ENCODE results near the gene PDLIM1.

DNA sequence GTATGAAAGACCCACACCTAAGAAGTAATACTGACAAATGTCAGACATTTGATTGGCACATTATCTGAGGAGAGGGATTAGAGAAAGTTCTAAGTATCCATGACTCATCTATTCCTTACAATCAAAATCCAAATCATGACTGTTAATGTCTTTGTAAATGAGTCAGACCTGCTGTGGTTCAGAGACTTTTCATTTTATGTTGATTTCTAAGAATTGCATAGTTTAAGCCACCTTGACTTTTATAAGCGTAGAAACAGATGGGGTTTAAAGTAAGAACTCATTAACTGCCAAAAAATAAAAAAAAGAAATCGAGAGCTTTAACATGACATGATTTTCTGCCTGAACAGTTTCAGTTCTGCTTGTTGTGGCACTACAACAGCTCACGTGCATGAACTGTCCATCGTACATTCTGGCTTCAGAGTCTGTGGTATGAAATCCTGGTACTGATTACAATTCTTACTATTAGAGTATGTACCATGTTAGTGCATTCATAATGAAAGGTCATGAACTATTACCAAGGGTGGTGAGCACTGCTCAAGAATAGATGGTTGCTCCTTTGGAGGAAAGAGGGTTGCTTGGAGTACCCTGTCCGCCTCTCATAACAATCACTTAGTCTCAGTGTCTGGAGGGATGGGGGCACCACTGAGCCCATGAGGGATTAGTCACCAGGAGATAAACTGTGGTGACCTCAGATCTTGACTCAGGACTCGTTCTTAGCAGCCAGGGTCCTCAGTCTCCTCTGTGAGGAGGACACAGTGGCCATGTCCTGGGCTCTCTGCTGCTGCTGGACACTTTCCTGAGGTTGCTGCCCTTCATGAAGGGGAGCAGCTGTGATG, 54.5 kb downstream of the PDLIM1 start:
- TF ChIP-seq, protein P1, sequence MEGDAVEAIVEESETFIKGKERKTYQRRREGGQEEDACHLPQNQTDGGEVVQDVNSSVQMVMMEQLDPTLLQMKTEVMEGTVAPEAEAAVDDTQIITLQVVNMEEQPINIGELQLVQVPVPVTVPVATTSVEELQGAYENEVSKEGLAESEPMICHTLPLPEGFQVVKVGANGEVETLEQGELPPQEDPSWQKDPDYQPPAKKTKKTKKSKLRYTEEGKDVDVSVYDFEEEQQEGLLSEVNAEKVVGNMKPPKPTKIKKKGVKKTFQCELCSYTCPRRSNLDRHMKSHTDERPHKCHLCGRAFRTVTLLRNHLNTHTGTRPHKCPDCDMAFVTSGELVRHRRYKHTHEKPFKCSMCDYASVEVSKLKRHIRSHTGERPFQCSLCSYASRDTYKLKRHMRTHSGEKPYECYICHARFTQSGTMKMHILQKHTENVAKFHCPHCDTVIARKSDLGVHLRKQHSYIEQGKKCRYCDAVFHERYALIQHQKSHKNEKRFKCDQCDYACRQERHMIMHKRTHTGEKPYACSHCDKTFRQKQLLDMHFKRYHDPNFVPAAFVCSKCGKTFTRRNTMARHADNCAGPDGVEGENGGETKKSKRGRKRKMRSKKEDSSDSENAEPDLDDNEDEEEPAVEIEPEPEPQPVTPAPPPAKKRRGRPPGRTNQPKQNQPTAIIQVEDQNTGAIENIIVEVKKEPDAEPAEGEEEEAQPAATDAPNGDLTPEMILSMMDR (IDR thresholded peaks at IDR 0.05), result no peak
- no peak for TF ChIP-seq ZFX (IDR thresholded peaks at IDR 0.05; ENCODE audit: borderline replicate concordance)
